SK-N-SH treated with all-trans-retinoic acid at 6 μM for 48 hours (cell line): ENCODE measurements around the gene APBA2.

Experiments used
- ATAC-seq: fragments of 200-7000 bp; cut with Tn5 transposase; 3 replicates; pipeline ENCODE4 v1.9.1; 2020; ENCODE audit warnings: mild to moderate bottlenecking, moderate library complexity
- BACH2 ChIP-seq: fragments of 250-450 bp; sonication (Bioruptor Pico); IDR thresholded peaks from 2 replicates; pipeline ENCODE4 v1.9.0; 2021; ENCODE audit warnings: mild to moderate bottlenecking, borderline replicate concordance
- CREB5 ChIP-seq: fragments of 250-450 bp; sonication (Bioruptor Pico); IDR thresholded peaks from 2 replicates; pipeline ENCODE4 v1.5.1; 2020; ENCODE audit warnings: low read depth, mild to moderate bottlenecking, moderate library complexity
- CSDC2 ChIP-seq: fragments of 250-450 bp; sonication (Bioruptor Pico); IDR thresholded peaks from 2 replicates; pipeline ENCODE4 v1.5.0; 2020; ENCODE audit warnings: mild to moderate bottlenecking, moderate library complexity
- CSRNP3 ChIP-seq: fragments of 250-450 bp; sonication (Bioruptor Pico); IDR thresholded peaks from 2 replicates; pipeline ENCODE4 v1.5.1; 2021; ENCODE audit warnings: mild to moderate bottlenecking, moderate library complexity
- ESRRG ChIP-seq: fragments of 250-450 bp; sonication (Bioruptor Pico); IDR thresholded peaks from 2 replicates; pipeline ENCODE4 v1.6.1; 2021; ENCODE audit warnings: mild to moderate bottlenecking
- GLIS3 ChIP-seq: fragments of 250-450 bp; sonication (Bioruptor Pico); IDR thresholded peaks from 2 replicates; pipeline ENCODE4 v1.5.0; 2020; ENCODE audit warnings: mild to moderate bottlenecking, moderate library complexity
- OSR1 ChIP-seq: fragments of 250-450 bp; sonication (Bioruptor Pico); IDR thresholded peaks from 2 replicates; pipeline ENCODE4 v1.8.0; 2022; ENCODE audit warnings: moderate library complexity, mild to moderate bottlenecking, inconsistent platforms
- PATZ1 ChIP-seq: fragments of 250-450 bp; sonication (Bioruptor Pico); IDR thresholded peaks from 2 replicates; pipeline ENCODE4 v1.8.0; 2020; ENCODE audit warnings: mild to moderate bottlenecking, moderate library complexity, borderline replicate concordance
- PPARA ChIP-seq: fragments of 250-450 bp; sonication (Bioruptor Pico); IDR thresholded peaks from 2 replicates; pipeline ENCODE4 v1.5.0; 2020; ENCODE audit warnings: mild to moderate bottlenecking, borderline replicate concordance
- RARB ChIP-seq: fragments of 250-450 bp; sonication (Bioruptor Pico); IDR thresholded peaks from 2 replicates; pipeline ENCODE4 v1.8.0; 2021; ENCODE audit warnings: mild to moderate bottlenecking, moderate library complexity
- SNAI2 ChIP-seq: fragments of 250-450 bp; sonication (Bioruptor Pico); IDR thresholded peaks from 2 replicates; pipeline ENCODE4 v1.5.0; 2020; ENCODE audit warnings: mild to moderate bottlenecking, moderate library complexity
- TCF4 ChIP-seq: fragments of 250-450 bp; sonication (Bioruptor Pico); IDR thresholded peaks from 2 replicates; pipeline ENCODE4 v1.8.0; 2021; ENCODE audit warnings: mild to moderate bottlenecking, moderate library complexity, borderline replicate concordance
- TOX ChIP-seq: fragments of 250-450 bp; sonication (Bioruptor Pico); IDR thresholded peaks from 2 replicates; pipeline ENCODE4 v1.8.0; 2021; ENCODE audit warnings: mild to moderate bottlenecking, moderate library complexity, borderline replicate concordance
- TSHZ2 ChIP-seq: fragments of 250-450 bp; sonication (Bioruptor Pico); IDR thresholded peaks from 2 replicates; pipeline ENCODE4 v1.5.0; 2020; ENCODE audit warnings: mild to moderate bottlenecking, moderate library complexity
- ZC3H10 ChIP-seq: fragments of 250-450 bp; sonication (Bioruptor Pico); IDR thresholded peaks from 2 replicates; pipeline ENCODE4 v1.5.1; 2021; ENCODE audit warnings: mild to moderate bottlenecking, moderate library complexity
- ZFP3 ChIP-seq: fragments of 250-450 bp; sonication (Bioruptor Pico); IDR thresholded peaks from 2 replicates; pipeline ENCODE4 v1.5.0; 2020; ENCODE audit warnings: mild to moderate bottlenecking, moderate library complexity
- ZFP30 ChIP-seq: fragments of 450-650 bp; formaldehyde crosslinking; IDR thresholded peaks from 2 replicates; pipeline ENCODE4 v1.5.0; 2022; ENCODE audit warnings: mild to moderate bottlenecking, moderate library complexity
- ZNF70 ChIP-seq: fragments of 450-650 bp; formaldehyde crosslinking; IDR thresholded peaks from 2 replicates; pipeline ENCODE4 v1.5.0; 2020; ENCODE audit warnings: mild to moderate bottlenecking, moderate library complexity
- ZNF8 ChIP-seq: fragments of 450-650 bp; formaldehyde crosslinking; IDR thresholded peaks from 2 replicates; pipeline ENCODE4 v1.5.0; 2020; ENCODE audit warnings: mild to moderate bottlenecking, moderate library complexity

The APBA2 gene

GRCh38 chr15:29064290-29064689, 178.5 kb downstream of the APBA2 start:
- ATAC-seq = no peak
- TF ChIP-seq TCF4 = no peak
- TF ChIP-seq ZC3H10 (CRISPR knock-in tag) = no peak
- TF ChIP-seq SNAI2 = no peak
- TF ChIP-seq RARB (CRISPR knock-in tag) = no peak
- TF ChIP-seq TOX = no peak

GRCh38 chr15:29064731-29065130, 179.0 kb downstream of the APBA2 start:
- TF ChIP-seq ESRRG (CRISPR knock-in tag) = no peak
- no peak for TF ChIP-seq CREB5 (CRISPR knock-in tag)
- TF ChIP-seq CSRNP3 (CRISPR knock-in tag) = no peak
- no peak for TF ChIP-seq RARB (CRISPR knock-in tag)
- TF ChIP-seq ZNF70 (CRISPR knock-in tag) = no peak
- no peak for TF ChIP-seq GLIS3 (CRISPR knock-in tag)
- TF ChIP-seq TSHZ2 (CRISPR knock-in tag) = no peak
- TF ChIP-seq ZFP30 (CRISPR knock-in tag) = no peak
- no peak for TF ChIP-seq PATZ1 (CRISPR knock-in tag)
- no peak for ATAC-seq

GRCh38 chr15:29065571-29065970, 179.8 kb downstream of the APBA2 start:
- TF ChIP-seq SNAI2 = no peak
- no peak for TF ChIP-seq ZFP30 (CRISPR knock-in tag)
- no peak for TF ChIP-seq PPARA
- no peak for TF ChIP-seq PATZ1 (CRISPR knock-in tag)
- TF ChIP-seq TCF4 = no peak
- TF ChIP-seq OSR1 (CRISPR knock-in tag) = no peak
- no peak for TF ChIP-seq ESRRG (CRISPR knock-in tag)
- TF ChIP-seq CSDC2 (CRISPR knock-in tag) = no peak
- TF ChIP-seq ZC3H10 (CRISPR knock-in tag) = no peak
- no peak for TF ChIP-seq ZNF70 (CRISPR knock-in tag)
- no peak for TF ChIP-seq TOX
- TF ChIP-seq RARB (CRISPR knock-in tag) = no peak
- TF ChIP-seq CREB5 (CRISPR knock-in tag) = no peak
- TF ChIP-seq TSHZ2 (CRISPR knock-in tag) = no peak
- TF ChIP-seq CSRNP3 (CRISPR knock-in tag) = no peak
- no peak for TF ChIP-seq GLIS3 (CRISPR knock-in tag)
- no peak for TF ChIP-seq ZNF8
- TF ChIP-seq ZFP3 = no peak
- no peak for TF ChIP-seq BACH2 (CRISPR knock-in tag)
- ATAC-seq = no peak
